Keratinocyte (primary cell): ENCODE results near the gene SMARCAL1. TPM values are rescaled to one million over a fixed set of nuclear protein-coding genes. Genes with fewer than 3 reads are reported as not detected.
A peak's percentile ranks its signal among the peaks of the same experiment; 100 is the strongest.

ENCODE experiments used
- DNase-seq: peaks from one replicate; pipeline ENCODE4 v3.0.0-alpha.2; 2011; ENCODE audit warnings: low read depth, missing footprints, low spot score
- FAIRE-seq: peaks from 2 replicates; lab custom pipeline; 2011; peaks lifted over from hg19 to GRCh38; lab: Jason Lieb, UNC
- H2AFZ ChIP-seq: 2 replicates; pipeline ENCODE4 v1.6.0; 2012; ENCODE audit warnings: low read length, control low read depth, inconsistent platforms; ENCODE audit not compliant: control insufficient read depth
- H3K27ac ChIP-seq: 2 replicates; pipeline ENCODE4 v1.5.1; 2011; ENCODE audit warnings: low read length; ENCODE audit not compliant: control insufficient read depth, insufficient read depth
- H3K27me3 ChIP-seq: 3 replicates; pipeline ENCODE4 v1.6.0; 2011; ENCODE audit warnings: low read length; ENCODE audit not compliant: control insufficient read depth, insufficient read depth; ENCODE audit errors: extremely low read depth
- H3K36me3 ChIP-seq, 2 experiments: 2 replicates in 1 of 2; 3 replicates in 1 of 2; pipeline ENCODE4 v1.5.1; 2011; ENCODE audit warnings: low read length in 2 of 2, mild to moderate bottlenecking in 1 of 2; ENCODE audit not compliant: control insufficient read depth in 2 of 2, insufficient read depth in 2 of 2; ENCODE audit errors: extremely low read depth in 1 of 2
- H3K4me1 ChIP-seq: 3 replicates; pipeline ENCODE4 v1.5.1; 2011; ENCODE audit warnings: low read length; ENCODE audit not compliant: control insufficient read depth, insufficient read depth; ENCODE audit errors: extremely low read depth
- H3K4me2 ChIP-seq: 3 replicates; pipeline ENCODE4 v1.6.0; 2011; ENCODE audit warnings: low read depth, low read length; ENCODE audit not compliant: control insufficient read depth, insufficient read depth; ENCODE audit errors: extremely low read depth
- H3K4me3 ChIP-seq, 3 experiments: fragments of 200-600 bp in 1 of 3; sonication (generic) in 1 of 3; 2 replicates in 2 of 3; 3 replicates in 1 of 3; pipeline ENCODE4 v1.5.1; 2011 to 2016; ENCODE audit warnings: low read length in 3 of 3, mild to moderate bottlenecking in 3 of 3, control low read depth in 2 of 3, inconsistent platforms in 1 of 3, low read depth in 1 of 3, mixed read lengths in 1 of 3, mixed run types in 1 of 3, moderate library complexity in 1 of 3; ENCODE audit not compliant: control insufficient read depth in 2 of 3, insufficient read depth in 2 of 3; ENCODE audit errors: extremely low read depth in 1 of 3
- H3K79me2 ChIP-seq: 2 replicates; pipeline ENCODE4 v1.6.0; 2012; ENCODE audit warnings: low read length; ENCODE audit not compliant: control insufficient read depth, insufficient read depth
- H3K9ac ChIP-seq: 3 replicates; pipeline ENCODE4 v1.6.0; 2011; ENCODE audit warnings: low read length; ENCODE audit not compliant: control insufficient read depth, insufficient read depth; ENCODE audit errors: extremely low read depth
- H3K9me1 ChIP-seq: 3 replicates; pipeline ENCODE4 v1.6.0; 2011; ENCODE audit warnings: low read length; ENCODE audit not compliant: control insufficient read depth, insufficient read depth; ENCODE audit errors: extremely low read depth
- H3K9me3 ChIP-seq: 2 replicates; pipeline ENCODE4 v1.5.1; 2012; ENCODE audit warnings: low read depth, low read length; ENCODE audit not compliant: control insufficient read depth
- H4K20me1 ChIP-seq: 3 replicates; pipeline ENCODE4 v1.6.0; 2011; ENCODE audit warnings: low read length; ENCODE audit not compliant: control insufficient read depth, insufficient read depth; ENCODE audit errors: extremely low read depth
- EZH2 ChIP-seq: IDR thresholded peaks from one replicate; pipeline ENCODE4 v1.6.1; 2012; ENCODE audit warnings: inconsistent platforms, mild to moderate bottlenecking, low read length, moderate library complexity
- dilution Hi-C: fragments of 300-500 bp; cut with MboI; formaldehyde crosslinking; loops from one replicate; pipeline ENCODE4 v1.7.0; 2020; ENCODE audit warnings: low sequenced_read_pairs; ENCODE audit not compliant: extremely low pct_ligation_motif_present
- polyA plus RNA-seq, 5 experiments: library from polyadenylated mRNA; depleted of rRNA in 3 of 5; stranded (reverse) in 3 of 5; stranded (forward) in 1 of 5; unstranded in 1 of 5; fragments of >200 nt; gene quantifications; 1 replicate in 1 of 5; 2 replicates in 3 of 5; 3 replicates in 1 of 5; pipeline versions ENCODE4 v1.2.1 to v1.2.3, GENCODE V29; 2011 to 2012; ENCODE audit warnings: missing spikeins in 2 of 5, low read depth in 1 of 5, low replicate concordance in 1 of 5
- TF ChIP-seq, protein P1 (sequence below), 3 experiments: IDR thresholded peaks in 1 of 3; conservative IDR thresholded peaks in 1 of 3; optimal IDR thresholded peaks in 1 of 3; 2 replicates in 2 of 3; 3 replicates in 1 of 3; pipeline versions ENCODE3 to v1.5.1; 2011; ENCODE audit warnings: low read length in 3 of 3, mild to moderate bottlenecking in 3 of 3, moderate library complexity in 2 of 3, control low read depth in 1 of 3, inconsistent platforms in 1 of 3; ENCODE audit not compliant: insufficient read depth in 2 of 3; ENCODE audit errors: extremely low read depth in 1 of 3

SMARCAL1 gene
- polyA plus RNA-seq, 1 donor (not counting 4 experiments of a cell fraction or from before 2014, with no cell fraction given) = 26.3 TPM

DNA sequence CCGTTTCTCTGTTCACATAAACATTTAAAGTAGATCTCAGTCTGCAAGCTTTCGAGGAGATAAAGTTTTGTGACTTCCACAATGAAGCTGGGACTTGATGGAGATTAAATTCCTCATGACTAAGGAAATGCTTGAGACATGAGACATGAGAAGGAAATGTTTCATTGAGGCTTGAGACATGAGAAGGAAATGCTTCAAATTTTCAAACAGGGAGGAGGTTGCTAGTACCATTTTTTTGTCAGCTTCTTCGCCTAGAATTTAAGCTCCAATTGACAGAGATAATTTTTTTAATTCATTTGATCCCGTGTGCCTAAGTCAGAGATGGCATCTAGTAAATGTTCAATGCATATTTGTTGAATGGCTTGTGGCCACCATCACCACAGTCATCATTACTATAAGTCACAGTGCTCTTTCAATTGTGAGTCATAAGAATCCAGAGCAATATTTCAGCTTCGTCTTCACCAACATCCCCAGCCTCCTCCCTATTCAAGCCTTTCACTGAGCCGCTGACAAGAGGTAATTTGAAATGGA is 39.5 kb upstream of the SMARCAL1 start:
- Histone ChIP-seq H3K27me3 (no peaks in the 10 kb centered on the region), H4K20me1 (peaks cover 3% of the 10 kb centered on the region), H3K9ac (peak overlapping the region; percentile 33), H3K4me1 (peaks cover 50% of the 10 kb centered on the region), H3K4me3 (peak overlapping the region; percentile 48 to 79 (median 77)), H3K79me2 (peaks cover 5% of the 10 kb centered on the region), H3K27ac (peak overlapping the region; percentile 70), H3K36me3 (no peaks in the 10 kb centered on the region), H3K9me1 (peaks cover 5% of the 10 kb centered on the region), H2AFZ (no peak overlapping the region), H3K9me3 (no peaks in the 10 kb centered on the region), H3K4me2 (peak overlapping the region; percentile 99)
- FAIRE-seq = peak; percentile 91
- dilution Hi-C loops = no loop called here
- TF ChIP-seq EZH2 = no peak
- TF ChIP-seq, protein P1, sequence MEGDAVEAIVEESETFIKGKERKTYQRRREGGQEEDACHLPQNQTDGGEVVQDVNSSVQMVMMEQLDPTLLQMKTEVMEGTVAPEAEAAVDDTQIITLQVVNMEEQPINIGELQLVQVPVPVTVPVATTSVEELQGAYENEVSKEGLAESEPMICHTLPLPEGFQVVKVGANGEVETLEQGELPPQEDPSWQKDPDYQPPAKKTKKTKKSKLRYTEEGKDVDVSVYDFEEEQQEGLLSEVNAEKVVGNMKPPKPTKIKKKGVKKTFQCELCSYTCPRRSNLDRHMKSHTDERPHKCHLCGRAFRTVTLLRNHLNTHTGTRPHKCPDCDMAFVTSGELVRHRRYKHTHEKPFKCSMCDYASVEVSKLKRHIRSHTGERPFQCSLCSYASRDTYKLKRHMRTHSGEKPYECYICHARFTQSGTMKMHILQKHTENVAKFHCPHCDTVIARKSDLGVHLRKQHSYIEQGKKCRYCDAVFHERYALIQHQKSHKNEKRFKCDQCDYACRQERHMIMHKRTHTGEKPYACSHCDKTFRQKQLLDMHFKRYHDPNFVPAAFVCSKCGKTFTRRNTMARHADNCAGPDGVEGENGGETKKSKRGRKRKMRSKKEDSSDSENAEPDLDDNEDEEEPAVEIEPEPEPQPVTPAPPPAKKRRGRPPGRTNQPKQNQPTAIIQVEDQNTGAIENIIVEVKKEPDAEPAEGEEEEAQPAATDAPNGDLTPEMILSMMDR (optimal IDR thresholded peaks at IDR 0.05 in 1 of 3, IDR thresholded peaks at IDR 0.05 in 1 of 3, conservative IDR thresholded peaks at IDR 0.05 in 1 of 3; ENCODE audit: extremely low read depth in 1 of 3, insufficient read depth in 2 of 3, low read length in 3 of 3) = no peak
- peak; percentile 81 for DNase-seq

DNA sequence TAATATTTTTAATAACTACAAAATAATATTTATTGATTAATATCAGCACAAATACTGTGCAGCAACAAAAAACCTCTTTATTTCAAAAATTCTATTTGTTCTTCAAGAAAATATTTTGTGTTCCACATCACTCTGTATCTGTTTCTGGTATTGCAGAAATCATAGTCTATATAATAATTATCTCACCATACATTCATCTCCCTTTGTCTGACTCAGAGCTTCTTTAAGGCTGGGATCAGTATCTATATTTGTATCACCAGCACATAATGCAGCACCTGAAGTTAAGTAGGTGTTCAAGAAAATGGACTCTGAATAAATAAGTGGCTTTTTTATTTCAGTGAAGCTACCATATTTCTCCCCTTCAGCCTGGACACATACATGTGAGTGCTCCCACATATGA is 38.4 kb upstream of the SMARCAL1 start:
- Histone ChIP-seq H2AFZ (no peak overlapping the region), H3K27ac (no peak overlapping the region), H4K20me1 (peaks cover 3% of the 10 kb centered on the region), H3K9me3 (no peaks in the 10 kb centered on the region), H3K9ac (no peak overlapping the region), H3K4me1 (peaks cover 40% of the 10 kb centered on the region), H3K79me2 (peaks cover 2% of the 10 kb centered on the region), H3K27me3 (no peaks in the 10 kb centered on the region), H3K4me2 (peak overlapping the region; percentile 10), H3K36me3 (no peaks in the 10 kb centered on the region), H3K4me3 (no peak overlapping the region), H3K9me1 (no peaks in the 10 kb centered on the region)
- no peak for TF ChIP-seq EZH2
- TF ChIP-seq, protein P1 (optimal IDR thresholded peaks at IDR 0.05 in 1 of 3, IDR thresholded peaks at IDR 0.05 in 1 of 3, conservative IDR thresholded peaks at IDR 0.05 in 1 of 3; ENCODE audit: extremely low read depth in 1 of 3, insufficient read depth in 2 of 3, low read length in 3 of 3) = no peak
- dilution Hi-C loops = no loop called here
- FAIRE-seq (no peak), DNase-seq (no peak)
